ENCODE data around the gene IGLON5.

The IGLON5 gene

GRCh38 chr19:51338563-51339312, 27.3 kb downstream of the IGLON5 start:
- peak; percentile 73 to 87 for DNase-seq (ENCODE audit: low read depth in 2 of 2)

GRCh38 chr19:51339313-51339686, 27.9 kb downstream of the IGLON5 start:
- DNase-seq (ENCODE audit: low read depth in 2 of 2) = no peak

DNA sequence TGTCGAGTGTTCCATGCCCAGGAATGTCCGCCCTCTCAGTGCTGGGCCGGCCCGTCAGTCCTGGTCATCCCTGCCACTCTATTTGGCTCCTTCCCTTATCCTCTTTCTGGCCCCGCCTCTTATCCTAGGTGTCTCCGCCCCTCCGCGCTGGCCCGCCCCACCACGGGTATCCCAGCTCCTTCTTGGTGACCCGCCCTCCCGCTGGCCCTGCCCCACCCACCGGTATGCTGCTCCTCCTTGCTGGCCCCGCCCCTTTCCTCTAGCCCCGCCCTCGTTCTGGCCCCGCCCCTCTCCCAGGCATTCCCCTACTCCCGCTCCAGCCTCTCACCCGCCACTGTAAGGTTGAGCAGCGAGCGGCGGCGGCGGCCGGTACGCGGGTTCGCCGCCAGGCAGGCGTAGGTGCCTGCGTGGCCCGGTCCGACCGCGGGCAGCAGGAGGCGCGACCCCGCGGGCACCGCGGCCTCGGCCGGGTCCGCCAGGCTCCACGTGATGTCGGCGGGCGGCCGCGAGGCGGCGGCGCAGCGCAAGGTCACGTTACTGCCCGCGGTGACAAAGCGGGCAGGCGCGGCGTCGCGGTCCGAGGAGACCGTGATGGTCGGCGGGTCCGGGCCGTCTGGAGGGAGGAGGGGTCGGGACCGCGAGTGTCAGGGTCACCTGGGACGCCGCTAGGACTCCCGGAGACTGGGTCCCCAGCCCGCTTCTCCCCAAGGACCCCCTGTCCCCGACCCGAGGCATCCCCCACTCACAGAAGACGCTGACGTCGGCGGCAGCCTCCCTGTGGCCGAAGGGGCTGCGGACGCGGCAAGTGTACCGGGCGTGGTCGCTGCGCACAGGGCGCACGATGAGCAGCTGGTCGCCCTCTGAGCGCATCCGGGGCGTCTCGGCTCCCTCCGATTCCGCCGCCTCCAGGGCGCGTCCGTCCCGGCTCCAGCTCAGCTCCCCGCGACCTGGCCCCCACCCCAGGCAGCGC, 28.5 kb downstream of the IGLON5 start:
- peak; percentile 91 to 98 for DNase-seq (ENCODE audit: low read depth in 2 of 2)

- DNase-seq (ENCODE audit: low read depth in 2 of 2) = no peak
These were observed 29.6 kb downstream of the IGLON5 start for GRCh38 chr19:51341066-51341465.

DNA sequence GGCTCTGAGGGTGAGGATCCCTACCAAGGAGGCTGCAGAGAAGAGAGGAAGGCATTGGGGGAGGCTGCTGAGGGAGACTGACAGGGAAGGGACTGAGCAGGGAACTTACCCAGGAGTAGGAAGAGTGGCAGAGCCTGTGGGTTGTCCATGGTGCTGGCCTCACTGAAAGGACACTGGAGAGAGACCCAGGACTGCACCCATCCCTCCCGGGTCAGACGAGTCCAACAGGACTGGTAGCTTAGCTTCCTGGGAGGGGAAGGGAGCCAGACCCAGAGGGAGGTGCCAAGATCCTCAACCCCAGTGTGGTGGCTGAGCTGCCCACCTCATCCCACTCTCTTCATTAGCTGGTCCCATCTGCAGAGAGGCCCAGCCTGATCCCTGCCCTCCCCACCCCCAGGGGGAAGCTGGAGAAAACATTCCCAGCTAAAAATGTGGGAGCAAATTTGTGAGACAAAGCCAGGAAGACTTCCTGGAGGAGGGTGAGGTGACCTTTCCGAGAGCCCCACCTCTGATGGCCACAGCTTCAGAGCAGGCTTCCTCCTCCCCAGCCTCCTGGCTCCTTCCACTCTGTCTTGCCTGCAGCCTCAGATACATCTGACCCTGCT, 30.6 kb downstream of the IGLON5 start, which contains the start of gene VSIG10L:
TSS of gene VSIG10L (minus strand) at position 164 of the 605 bp plus-strand sequence. CDS start at position 149, 15 bp downstream.
- DNase-seq (ENCODE audit: low read depth in 2 of 2) = no peak

DNA sequence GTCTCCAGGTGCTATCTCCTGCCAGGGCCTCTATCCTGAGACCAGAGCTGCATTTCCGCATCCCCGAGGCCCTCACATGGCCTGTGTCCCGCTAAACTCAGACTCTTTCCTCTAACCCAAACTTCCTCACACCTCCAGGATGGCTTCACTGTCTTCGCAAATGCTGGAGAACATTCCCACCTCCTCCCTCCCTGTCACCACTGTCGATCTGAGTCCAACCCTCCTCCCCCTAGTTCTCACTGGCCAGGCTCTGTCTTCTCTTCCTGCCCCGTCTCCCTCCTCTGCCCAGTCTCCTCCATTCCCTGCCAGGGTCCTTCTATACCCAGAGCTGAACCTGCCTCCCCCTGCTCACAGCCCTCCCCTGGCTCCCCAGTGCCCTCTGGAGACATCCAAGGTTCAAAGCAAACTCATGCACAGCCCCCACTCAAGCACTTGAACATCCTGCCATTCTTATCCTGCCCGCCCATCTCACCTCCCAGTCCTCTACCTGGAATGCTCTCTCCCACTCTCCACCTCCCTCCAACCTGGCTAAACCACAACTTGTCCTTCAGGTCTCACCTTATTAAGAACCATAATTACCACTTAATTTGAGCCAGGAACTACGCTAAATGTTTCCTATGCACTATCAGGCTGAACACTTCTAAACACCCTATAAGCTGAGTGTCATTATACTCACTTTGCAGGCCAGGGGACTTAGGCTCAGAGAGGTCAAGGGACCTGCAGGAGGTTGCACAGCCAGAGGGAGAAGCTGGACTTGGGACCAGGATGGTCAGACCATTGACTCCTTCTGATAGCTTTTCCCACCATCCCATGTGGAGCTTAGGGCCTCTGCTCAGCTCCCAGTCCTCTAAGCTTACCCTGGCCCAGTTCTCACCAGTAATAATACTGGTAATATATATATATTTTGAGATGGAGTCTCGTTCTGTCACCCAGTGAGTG, 31.5 kb downstream of the IGLON5 start:
- DNase-seq (ENCODE audit: low read depth in 2 of 2) = no peak

GRCh38 chr19:51345076-51345620, 33.7 kb downstream of the IGLON5 start:
- DNase-seq (ENCODE audit: low read depth in 2 of 2) = no peak

GRCh38 chr19:51346742-51347141, 35.3 kb downstream of the IGLON5 start:
- no peak for DNase-seq (ENCODE audit: low read depth in 2 of 2)

DNA sequence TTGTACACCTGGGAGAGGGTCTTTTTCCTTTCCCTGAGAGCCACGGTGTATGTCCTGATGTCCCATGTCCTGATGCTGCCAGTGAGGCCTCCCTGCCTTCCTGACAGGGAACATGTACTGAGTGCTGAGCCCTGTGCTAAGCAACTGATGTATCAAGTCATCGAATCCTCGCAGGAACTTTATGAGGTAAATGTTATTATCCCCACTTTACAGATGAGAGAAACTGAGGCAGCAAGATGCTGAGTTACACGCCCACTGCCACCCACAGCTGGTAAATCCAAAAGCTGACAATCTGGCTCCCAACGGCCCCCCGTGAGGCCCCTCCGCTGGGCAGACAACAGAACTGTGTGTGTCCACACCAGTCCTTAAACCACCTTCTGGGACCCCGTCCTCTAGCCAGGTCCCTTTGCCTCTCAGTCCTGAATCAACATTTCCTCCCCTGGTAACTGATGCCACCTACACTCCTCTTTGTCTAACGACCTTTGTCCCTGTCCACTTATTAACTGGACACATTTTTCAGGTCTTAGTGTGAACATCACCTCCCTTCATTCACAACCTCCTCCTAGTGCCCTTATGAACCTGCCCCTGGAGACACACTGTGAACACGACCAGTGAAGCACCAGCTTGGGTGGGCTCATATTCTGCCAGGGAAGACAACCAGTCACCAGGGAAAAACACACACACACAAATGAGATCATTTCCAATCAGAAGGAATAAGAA, 35.9 kb downstream of the IGLON5 start:
- DNase-seq (ENCODE audit: low read depth in 2 of 2) = no peak

GRCh38 chr19:51351266-51351990, 40.0 kb downstream of the IGLON5 start:
- no peak for DNase-seq (ENCODE audit: low read depth in 2 of 2)

GRCh38 chr19:51352783-51353360, 41.4 kb downstream of the IGLON5 start:
- no peak for DNase-seq (ENCODE audit: low read depth in 2 of 2)

GRCh38 chr19:51354103-51354741, 42.8 kb downstream of the IGLON5 start:
- DNase-seq (ENCODE audit: low read depth in 2 of 2) = no peak

DNA sequence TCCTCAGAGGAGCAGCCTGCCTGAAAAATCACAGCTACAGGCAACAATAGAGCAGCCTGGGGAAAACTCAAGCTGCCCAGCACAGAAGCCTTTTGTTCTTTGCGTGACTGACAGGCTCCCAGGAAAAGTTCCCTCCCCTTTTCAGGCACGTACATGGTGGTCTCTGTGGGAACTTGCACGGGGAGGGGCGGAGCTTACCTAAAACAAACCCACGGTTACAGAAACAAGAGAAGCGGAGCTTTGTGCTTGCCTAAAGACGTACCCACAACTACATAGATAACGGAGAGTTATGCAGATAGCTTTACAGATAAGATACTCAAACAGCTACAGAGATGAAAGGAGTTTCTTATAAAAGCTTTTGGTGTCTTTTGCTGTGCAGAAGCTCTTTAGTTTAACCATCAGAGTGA, 43.3 kb downstream of the IGLON5 start:
- peak in 1 of 2 experiments; percentile 18 for DNase-seq (ENCODE audit: low read depth in 2 of 2)

DNA sequence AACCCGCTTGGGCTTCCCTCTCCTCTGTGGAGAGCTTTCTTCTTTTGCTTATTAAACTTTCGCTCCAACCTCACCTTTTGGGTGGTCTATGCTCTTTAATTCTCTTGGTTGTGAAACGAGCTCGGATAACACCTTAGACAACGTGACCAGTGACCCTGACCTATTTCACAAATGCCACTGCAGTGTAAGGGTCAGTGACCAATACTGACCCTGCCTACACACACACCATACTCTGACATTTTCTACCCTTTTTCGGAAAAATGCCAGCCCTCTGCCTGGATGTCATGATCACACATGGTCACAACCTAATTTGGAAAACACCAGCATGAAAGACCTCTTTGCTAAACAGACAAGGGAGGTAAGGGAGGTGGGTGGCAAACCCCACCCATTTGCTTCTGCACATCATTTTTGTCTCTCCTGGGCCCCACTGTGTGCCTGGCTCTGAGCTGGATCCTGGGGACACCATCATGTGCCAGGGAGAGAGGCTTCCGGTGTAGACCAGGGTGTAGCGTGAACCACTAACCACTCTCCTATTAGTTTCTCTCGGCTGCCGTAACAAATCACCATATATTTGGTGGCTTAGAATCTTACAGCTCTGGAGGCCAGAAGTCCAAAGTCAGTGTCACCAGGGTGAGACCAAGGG, 44.8 kb downstream of the IGLON5 start:
- DNase-seq (ENCODE audit: low read depth in 2 of 2) = no peak

- no peak for DNase-seq (ENCODE audit: low read depth in 2 of 2)
These were observed 46.5 kb downstream of the IGLON5 start for GRCh38 chr19:51357952-51358351.

DNA sequence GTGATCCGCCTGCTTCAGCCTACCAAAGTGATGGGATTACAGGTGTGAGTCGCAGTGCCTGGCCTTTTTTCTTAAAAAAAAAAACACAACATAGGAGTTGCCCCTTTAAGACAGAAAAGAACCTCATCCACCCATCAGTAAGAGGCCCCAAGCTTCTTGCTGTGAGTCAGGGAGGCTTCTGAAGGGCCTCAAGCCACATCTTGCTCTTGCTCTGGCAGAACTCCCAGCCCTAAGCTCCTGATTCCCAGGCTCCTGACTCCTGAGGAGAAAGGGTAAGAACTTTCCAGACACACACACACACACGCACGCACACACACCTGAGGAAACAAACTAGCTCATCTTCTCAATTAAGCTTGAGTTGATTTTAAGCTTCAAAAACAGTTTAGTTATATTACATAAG, 47.9 kb downstream of the IGLON5 start:
- DNase-seq (ENCODE audit: low read depth in 2 of 2) = no peak

- DNase-seq (ENCODE audit: low read depth in 2 of 2) = no peak
These were observed 49.8 kb downstream of the IGLON5 start for GRCh38 chr19:51361239-51361638.
